PC-3 (cell line): ENCODE measurements around the gene CTRL.

ENCODE experiments used
- EZH2phosphoT487 ChIP-seq: fragments of 300-600 bp; sonication (generic); IDR thresholded peaks from 2 replicates; pipeline ENCODE4 v1.6.1; 2018; ENCODE audit warnings: mild to moderate bottlenecking, antibody characterized with exemption, low read length, borderline replicate concordance
- TF ChIP-seq, protein P1 (sequence below): fragments of 300-600 bp; sonication (generic); conservative IDR thresholded peaks from 2 replicates; pipeline ENCODE4 v1.5.1; 2017; ENCODE audit warnings: antibody characterized with exemption, low read depth, mild to moderate bottlenecking, low read length

- TF ChIP-seq, protein P1, sequence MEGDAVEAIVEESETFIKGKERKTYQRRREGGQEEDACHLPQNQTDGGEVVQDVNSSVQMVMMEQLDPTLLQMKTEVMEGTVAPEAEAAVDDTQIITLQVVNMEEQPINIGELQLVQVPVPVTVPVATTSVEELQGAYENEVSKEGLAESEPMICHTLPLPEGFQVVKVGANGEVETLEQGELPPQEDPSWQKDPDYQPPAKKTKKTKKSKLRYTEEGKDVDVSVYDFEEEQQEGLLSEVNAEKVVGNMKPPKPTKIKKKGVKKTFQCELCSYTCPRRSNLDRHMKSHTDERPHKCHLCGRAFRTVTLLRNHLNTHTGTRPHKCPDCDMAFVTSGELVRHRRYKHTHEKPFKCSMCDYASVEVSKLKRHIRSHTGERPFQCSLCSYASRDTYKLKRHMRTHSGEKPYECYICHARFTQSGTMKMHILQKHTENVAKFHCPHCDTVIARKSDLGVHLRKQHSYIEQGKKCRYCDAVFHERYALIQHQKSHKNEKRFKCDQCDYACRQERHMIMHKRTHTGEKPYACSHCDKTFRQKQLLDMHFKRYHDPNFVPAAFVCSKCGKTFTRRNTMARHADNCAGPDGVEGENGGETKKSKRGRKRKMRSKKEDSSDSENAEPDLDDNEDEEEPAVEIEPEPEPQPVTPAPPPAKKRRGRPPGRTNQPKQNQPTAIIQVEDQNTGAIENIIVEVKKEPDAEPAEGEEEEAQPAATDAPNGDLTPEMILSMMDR: no peak
- TF ChIP-seq EZH2phosphoT487: no peak
Observed at GRCh38 chr16:67963662-67964321, 32.1 kb upstream of the CTRL start.
